Loucy (cell line): ENCODE measurements around the gene ATG4B.

Source experiments
- H2AFZ ChIP-seq: fragments of 200-600 bp; sonication (generic); 2 replicates; pipeline ENCODE4 v1.6.0; 2016; ENCODE audit warnings: antibody characterized with exemption, mild to moderate bottlenecking, low read length, moderate library complexity
- H3F3A ChIP-seq: fragments of 200-600 bp; 2 replicates; pipeline ENCODE4 v1.6.0; 2016; ENCODE audit warnings: antibody characterized with exemption, low read depth, mild to moderate bottlenecking
- H3K27me3 ChIP-seq: fragments of 200-600 bp; sonication (generic); 2 replicates; pipeline ENCODE4 v1.6.1; 2014; ENCODE audit warnings: low read length, mild to moderate bottlenecking; ENCODE audit not compliant: insufficient read depth, poor library complexity, severe bottlenecking
- H3K36me3 ChIP-seq: fragments of 200-600 bp; sonication (generic); 2 replicates; pipeline ENCODE4 v1.6.1; 2016; ENCODE audit warnings: low read length; ENCODE audit not compliant: insufficient read depth
- H3K4me1 ChIP-seq: fragments of 200-600 bp; sonication (generic); 2 replicates; pipeline ENCODE4 v1.5.1; 2014; ENCODE audit warnings: low read length, mild to moderate bottlenecking; ENCODE audit not compliant: insufficient read depth, poor library complexity, severe bottlenecking
- H3K4me2 ChIP-seq: fragments of 200-600 bp; sonication (generic); 2 replicates; pipeline ENCODE4 v1.6.0; 2014; ENCODE audit warnings: antibody characterized with exemption, low read length, low read depth, mild to moderate bottlenecking; ENCODE audit not compliant: poor library complexity, severe bottlenecking
- H3K4me3 ChIP-seq: fragments of 200-600 bp; sonication (generic); 2 replicates; pipeline ENCODE4 v1.5.1; 2014; ENCODE audit warnings: low read length, mild to moderate bottlenecking, mixed read lengths; ENCODE audit not compliant: poor library complexity, severe bottlenecking
- H3K79me2 ChIP-seq: fragments of 200-600 bp; sonication (generic); 2 replicates; pipeline ENCODE4 v1.6.1; 2014; ENCODE audit warnings: low read length; ENCODE audit not compliant: insufficient read depth
- H3K9ac ChIP-seq: fragments of 200-600 bp; sonication (generic); 2 replicates; pipeline ENCODE4 v1.6.0; 2014; ENCODE audit warnings: mild to moderate bottlenecking, low read depth, low read length, moderate library complexity; ENCODE audit not compliant: poor library complexity, severe bottlenecking
- H3K9me2 ChIP-seq: fragments of 200-600 bp; sonication (generic); replicated peaks from 2 replicates; pipeline ENCODE4 v1.6.1; 2016; ENCODE audit warnings: low read depth, low read length, mixed read lengths
- H3K9me3 ChIP-seq: fragments of 200-600 bp; sonication (generic); 2 replicates; pipeline ENCODE4 v1.6.1; 2014; ENCODE audit warnings: mild to moderate bottlenecking, antibody characterized with exemption, low read length, low read depth; ENCODE audit not compliant: insufficient read depth
- H4K20me1 ChIP-seq: fragments of 200-600 bp; sonication (generic); 2 replicates; pipeline ENCODE4 v1.6.0; 2014; ENCODE audit warnings: antibody characterized with exemption, low read length, mild to moderate bottlenecking; ENCODE audit not compliant: insufficient read depth, poor library complexity, severe bottlenecking
- EZH2phosphoT487 ChIP-seq: fragments of 200-600 bp; IDR thresholded peaks from 2 replicates; pipeline ENCODE4 v1.6.1; 2018; ENCODE audit warnings: antibody characterized with exemption, mild to moderate bottlenecking, moderate library complexity, borderline replicate concordance
- TF ChIP-seq, protein P1 (sequence below): fragments of 200-600 bp; sonication (generic); conservative IDR thresholded peaks from 2 replicates; pipeline ENCODE4 v1.5.1; 2014; ENCODE audit warnings: mild to moderate bottlenecking, antibody characterized with exemption, low read length

The ATG4B gene

GRCh38 chr2:241639385-241639784 is 1.9 kb downstream of the ATG4B start:
- peaks cover 36% of the 10 kb centered on the region for H3K4me1 ChIP-seq
- no peak overlapping the region for H3K9ac ChIP-seq
- peak overlapping the region; percentile 97 for H3K4me2 ChIP-seq
- H3K79me2 ChIP-seq = peaks cover 86% of the 10 kb centered on the region
- TF ChIP-seq, protein P1, sequence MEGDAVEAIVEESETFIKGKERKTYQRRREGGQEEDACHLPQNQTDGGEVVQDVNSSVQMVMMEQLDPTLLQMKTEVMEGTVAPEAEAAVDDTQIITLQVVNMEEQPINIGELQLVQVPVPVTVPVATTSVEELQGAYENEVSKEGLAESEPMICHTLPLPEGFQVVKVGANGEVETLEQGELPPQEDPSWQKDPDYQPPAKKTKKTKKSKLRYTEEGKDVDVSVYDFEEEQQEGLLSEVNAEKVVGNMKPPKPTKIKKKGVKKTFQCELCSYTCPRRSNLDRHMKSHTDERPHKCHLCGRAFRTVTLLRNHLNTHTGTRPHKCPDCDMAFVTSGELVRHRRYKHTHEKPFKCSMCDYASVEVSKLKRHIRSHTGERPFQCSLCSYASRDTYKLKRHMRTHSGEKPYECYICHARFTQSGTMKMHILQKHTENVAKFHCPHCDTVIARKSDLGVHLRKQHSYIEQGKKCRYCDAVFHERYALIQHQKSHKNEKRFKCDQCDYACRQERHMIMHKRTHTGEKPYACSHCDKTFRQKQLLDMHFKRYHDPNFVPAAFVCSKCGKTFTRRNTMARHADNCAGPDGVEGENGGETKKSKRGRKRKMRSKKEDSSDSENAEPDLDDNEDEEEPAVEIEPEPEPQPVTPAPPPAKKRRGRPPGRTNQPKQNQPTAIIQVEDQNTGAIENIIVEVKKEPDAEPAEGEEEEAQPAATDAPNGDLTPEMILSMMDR = no peak
- no peak for TF ChIP-seq EZH2phosphoT487
- no peaks in the 10 kb centered on the region for H3K27me3 ChIP-seq
- H3K9me3 ChIP-seq = no peaks in the 10 kb centered on the region
- peaks cover 58% of the 10 kb centered on the region for H4K20me1 ChIP-seq
- H3K36me3 ChIP-seq = no peaks in the 10 kb centered on the region
- no peaks in the 10 kb centered on the region for H3K9me2 ChIP-seq
- peak overlapping the region; percentile 85 for H3K4me3 ChIP-seq
- H3F3A ChIP-seq = no peaks in the 10 kb centered on the region
- H2AFZ ChIP-seq = no peak overlapping the region

- no peaks in the 10 kb centered on the region for H3F3A ChIP-seq
- peaks cover 56% of the 10 kb centered on the region for H4K20me1 ChIP-seq
- H3K4me3 ChIP-seq = peak overlapping the region; percentile 85
- no peaks in the 10 kb centered on the region; the same call in 1 of the 2 replicates for H3K36me3 ChIP-seq
- H3K27me3 ChIP-seq = no peaks in the 10 kb centered on the region
- TF ChIP-seq EZH2phosphoT487 = no peak
- TF ChIP-seq, protein P1 = no peak
- peaks cover 86% of the 10 kb centered on the region for H3K79me2 ChIP-seq
- H3K9me2 ChIP-seq = no peaks in the 10 kb centered on the region
- H3K9me3 ChIP-seq = no peaks in the 10 kb centered on the region
- no peak overlapping the region for H3K9ac ChIP-seq
- peaks cover 31% of the 10 kb centered on the region for H3K4me1 ChIP-seq
- H3K4me2 ChIP-seq = peak overlapping the region; percentile 97
- H2AFZ ChIP-seq = no peak overlapping the region
Measured at GRCh38 chr2:241640165-241640795, 2.8 kb downstream of the ATG4B start.

- Histone ChIP-seq H3K36me3 (no peaks in the 10 kb centered on the region; the same call in 1 of the 2 replicates), H4K20me1 (peaks cover 56% of the 10 kb centered on the region)
Measured at GRCh38 chr2:241641631-241642030, 4.1 kb downstream of the ATG4B start.

More at GRCh38 chr2:241641631-241642030, 4.1 kb downstream of the ATG4B start:
- H3K9me2 ChIP-seq = no peaks in the 10 kb centered on the region
- H3K4me1 ChIP-seq = peaks cover 23% of the 10 kb centered on the region
- H3K4me3 ChIP-seq = peak overlapping the region; percentile 14
- H3K9ac ChIP-seq = no peak overlapping the region
- no peaks in the 10 kb centered on the region for H3K9me3 ChIP-seq
- TF ChIP-seq, protein P1 = no peak
- TF ChIP-seq EZH2phosphoT487 = no peak
- H2AFZ ChIP-seq = no peak overlapping the region
- peak overlapping the region; percentile 97 for H3K4me2 ChIP-seq
- peaks cover 89% of the 10 kb centered on the region for H3K79me2 ChIP-seq
- no peaks in the 10 kb centered on the region for H3F3A ChIP-seq
- H3K27me3 ChIP-seq = no peaks in the 10 kb centered on the region
